DOHH2 (cell line): ENCODE measurements around the gene ABCB1.
A peak's percentile ranks its signal among the peaks of the same experiment; 100 is the strongest.

Source experiments
- H3F3A ChIP-seq: fragments of 200-600 bp; sonication (generic), shearing (Covaris generic); 2 replicates; pipeline ENCODE4 v1.6.0; 2016; ENCODE audit warnings: antibody characterized with exemption, mild to moderate bottlenecking; ENCODE audit not compliant: control insufficient read depth, insufficient read depth
- H3K27ac ChIP-seq: fragments of 200-600 bp; sonication (generic); 2 replicates; pipeline ENCODE4 v1.5.1; 2014; ENCODE audit warnings: low read depth, mild to moderate bottlenecking, low read length, moderate library complexity
- H3K27me3 ChIP-seq: fragments of 200-600 bp; sonication (generic); 2 replicates; pipeline ENCODE4 v1.6.1; 2014; ENCODE audit warnings: mild to moderate bottlenecking, low read length, mixed read lengths; ENCODE audit not compliant: control insufficient read depth
- H3K36me3 ChIP-seq: fragments of 200-600 bp; sonication (generic); 2 replicates; pipeline ENCODE4 v1.6.1; 2014; ENCODE audit warnings: mild to moderate bottlenecking, low read length, moderate library complexity, mixed read lengths; ENCODE audit not compliant: control insufficient read depth
- H3K4me1 ChIP-seq: fragments of 200-600 bp; sonication (generic); 2 replicates; pipeline ENCODE4 v1.6.1; 2014; ENCODE audit warnings: mild to moderate bottlenecking, low read length, mixed read lengths; ENCODE audit not compliant: control insufficient read depth
- H3K4me2 ChIP-seq: fragments of 200-600 bp; sonication (generic); 2 replicates; pipeline ENCODE4 v1.6.0; 2014; ENCODE audit warnings: mild to moderate bottlenecking, low read length, moderate library complexity
- H3K4me3 ChIP-seq: fragments of 200-600 bp; sonication (generic); 2 replicates; pipeline ENCODE4 v1.5.1; 2014; ENCODE audit warnings: mild to moderate bottlenecking, low read length, mixed read lengths
- H3K79me2 ChIP-seq: fragments of 200-600 bp; sonication (generic); 2 replicates; pipeline ENCODE4 v1.6.1; 2014; ENCODE audit warnings: mild to moderate bottlenecking, low read length, mixed read lengths; ENCODE audit not compliant: control insufficient read depth
- H3K9me2 ChIP-seq: fragments of 200-600 bp; sonication (generic); replicated peaks from 2 replicates; pipeline ENCODE4 v1.6.1; 2014; ENCODE audit warnings: mild to moderate bottlenecking, low read length, mixed read lengths; ENCODE audit not compliant: control insufficient read depth
- H3K9me3 ChIP-seq: fragments of 200-600 bp; sonication (generic); 2 replicates; pipeline ENCODE4 v1.6.1; 2014; ENCODE audit warnings: antibody characterized with exemption, low read length, mixed read lengths; ENCODE audit not compliant: control insufficient read depth, insufficient read depth
- H4K20me1 ChIP-seq: fragments of 200-600 bp; sonication (generic); 2 replicates; pipeline ENCODE4 v1.6.0; 2014; ENCODE audit warnings: low read depth, mild to moderate bottlenecking, antibody characterized with exemption, low read length, moderate library complexity; ENCODE audit not compliant: control insufficient read depth, insufficient read depth
- CTCF ChIP-seq: fragments of 200-600 bp; sonication (generic); IDR thresholded peaks from one replicate; pipeline ENCODE4 v1.5.1; 2014; ENCODE audit warnings: antibody characterized with exemption, mild to moderate bottlenecking, low read depth, low read length; ENCODE audit not compliant: poor library complexity, severe bottlenecking
- EZH2phosphoT487 ChIP-seq: fragments of 200-600 bp; sonication (generic); IDR thresholded peaks from 2 replicates; pipeline ENCODE4 v1.6.1; 2017; ENCODE audit warnings: borderline replicate concordance, mild to moderate bottlenecking, antibody characterized with exemption, low read length, moderate library complexity, mixed read lengths

Gene ABCB1

GRCh38 chr7:87474533-87475358 lies 125.9 kb downstream of the ABCB1 start:
- H3K4me2 ChIP-seq: peak overlapping the region; percentile 81
- H3K27me3 ChIP-seq: no peaks in the 10 kb centered on the region
- peak overlapping the region; percentile 88 for H3K27ac ChIP-seq

GRCh38 chr7:87473986-87474385 lies 126.7 kb downstream of the ABCB1 start:
- peak overlapping the region; percentile 74 for H3K4me3 ChIP-seq
- peak overlapping the region; percentile 88 for H3K27ac ChIP-seq
- H3K4me2 ChIP-seq: peak overlapping the region; percentile 81
- TF ChIP-seq EZH2phosphoT487 (no peak), CTCF (no peak)
- H3K36me3 ChIP-seq: no peaks in the 10 kb centered on the region
- peaks cover 42% of the 10 kb centered on the region for H3K4me1 ChIP-seq
- no peaks in the 10 kb centered on the region for H4K20me1 ChIP-seq
- no peaks in the 10 kb centered on the region for H3K27me3 ChIP-seq
- no peaks in the 10 kb centered on the region for H3K9me3 ChIP-seq
- H3F3A ChIP-seq: peaks cover 29% of the 10 kb centered on the region
- no peaks in the 10 kb centered on the region for H3K9me2 ChIP-seq
- no peaks in the 10 kb centered on the region for H3K79me2 ChIP-seq

More at GRCh38 chr7:87474533-87475358, 125.9 kb downstream of the ABCB1 start:
- Histone ChIP-seq H3K4me1 (peaks cover 39% of the 10 kb centered on the region), H3K9me2 (no peaks in the 10 kb centered on the region), H3K79me2 (no peaks in the 10 kb centered on the region), H3K36me3 (no peaks in the 10 kb centered on the region), H3K9me3 (no peaks in the 10 kb centered on the region), H3F3A (peaks cover 29% of the 10 kb centered on the region), H4K20me1 (no peaks in the 10 kb centered on the region), H3K4me3 (peak overlapping the region; percentile 74)
- TF ChIP-seq EZH2phosphoT487 (no peak), CTCF (no peak)

GRCh38 chr7:87473192-87473591 lies 127.5 kb downstream of the ABCB1 start:
- Histone ChIP-seq H3K9me2 (no peaks in the 10 kb centered on the region), H3K27me3 (no peaks in the 10 kb centered on the region), H3K79me2 (no peaks in the 10 kb centered on the region), H3K9me3 (no peaks in the 10 kb centered on the region), H3K27ac (peak overlapping the region; percentile 88), H3K36me3 (no peaks in the 10 kb centered on the region), H4K20me1 (no peaks in the 10 kb centered on the region), H3F3A (peaks cover 29% of the 10 kb centered on the region), H3K4me2 (peak overlapping the region; percentile 81), H3K4me3 (peak overlapping the region; percentile 74; the same call in 1 of the 2 replicates), H3K4me1 (peaks cover 43% of the 10 kb centered on the region)
- TF ChIP-seq EZH2phosphoT487: no peak
- no peak for TF ChIP-seq CTCF
